Endothelial cell (in vitro differentiated cells): ENCODE data around the gene NFATC3. TPM values are rescaled to one million over a fixed set of nuclear protein-coding genes. Genes with fewer than 3 reads are reported as not detected.

Experiments used
- DNase-seq: peaks from one replicate; pipeline ENCODE4 v3.0.0; 2021; ENCODE audit warnings: low spot score
- H3K27ac Mint-ChIP-seq: one replicate; pipeline ENCODE4 v1.8.0; 2021; ENCODE audit warnings: mixed read lengths, inconsistent platforms; ENCODE audit not compliant: unreplicated experiment
- H3K27me3 Mint-ChIP-seq: one replicate; pipeline ENCODE4 v1.8.0; 2021; ENCODE audit warnings: mild to moderate bottlenecking, moderate library complexity, mixed read lengths, inconsistent platforms; ENCODE audit not compliant: unreplicated experiment
- H3K36me3 Mint-ChIP-seq: one replicate; pipeline ENCODE4 v1.8.0; 2021; ENCODE audit warnings: mild to moderate bottlenecking, low read depth, mixed read lengths, inconsistent platforms; ENCODE audit not compliant: unreplicated experiment
- H3K4me1 Mint-ChIP-seq: one replicate; pipeline ENCODE4 v1.8.0; 2021; ENCODE audit warnings: mild to moderate bottlenecking, mixed read lengths, inconsistent platforms; ENCODE audit not compliant: unreplicated experiment
- H3K4me3 Mint-ChIP-seq: one replicate; pipeline ENCODE4 v1.8.0; 2021; ENCODE audit warnings: mild to moderate bottlenecking, mixed read lengths, inconsistent platforms; ENCODE audit not compliant: unreplicated experiment
- H3K9me3 Mint-ChIP-seq: one replicate; pipeline ENCODE4 v1.8.0; 2021; ENCODE audit warnings: mixed read lengths, inconsistent platforms; ENCODE audit not compliant: unreplicated experiment
- CTCF ChIP-seq: fragments of 200-600 bp; sonication (generic); IDR thresholded peaks from one replicate; pipeline ENCODE4 v1.5.0; 2021; ENCODE audit warnings: antibody characterized with exemption; ENCODE audit not compliant: unreplicated experiment
- total RNA-seq: library from RNA; stranded (reverse); fragmentation: NEBNext Ultra II Directional; extraction: Animal tissue kit (Norgen Biotek cat#: 25700); gene quantifications from one replicate; pipeline ENCODE4 v1.2.1, GENCODE V29; 2021; ENCODE audit not compliant: unreplicated experiment

The NFATC3 gene
- total RNA-seq, 1 donor from 2014 or later = 38.4 TPM

GRCh38 chr16:68235108-68235886 lies 150.1 kb downstream of the NFATC3 start:
- Mint-ChIP-seq H3K9me3 (no peaks in the 10 kb centered on the region), H3K4me3 (no peak overlapping the region), H3K27ac (no peak overlapping the region), H3K4me1 (peaks cover 20% of the 10 kb centered on the region), H3K27me3 (peaks cover 31% of the 10 kb centered on the region), H3K36me3 (no peaks in the 10 kb centered on the region)
- TF ChIP-seq CTCF = no peak
- DNase-seq = no peak

GRCh38 chr16:68235887-68236136 lies 150.6 kb downstream of the NFATC3 start, which contains the start of gene ESRP2:
TSS of gene ESRP2 (minus strand) at chr16:68236127. CDS start at chr16:68236045, 82 bp downstream.
- H3K36me3 Mint-ChIP-seq = no peaks in the 10 kb centered on the region
- peak within 1 kb of the TSS; percentile 48 for H3K27ac Mint-ChIP-seq
- TF ChIP-seq CTCF = no peak
- peak within 1 kb of the TSS; percentile 82 for H3K4me3 Mint-ChIP-seq
- peaks cover 28% of the 10 kb centered on the region for H3K27me3 Mint-ChIP-seq
- no peak for DNase-seq
- H3K9me3 Mint-ChIP-seq = no peaks in the 10 kb centered on the region
- peaks cover 20% of the 10 kb centered on the region for H3K4me1 Mint-ChIP-seq

- Mint-ChIP-seq H3K9me3 (no peaks in the 10 kb centered on the region), H3K4me3 (peak overlapping the region; percentile 82), H3K27ac (peak overlapping the region; percentile 48), H3K4me1 (peaks cover 20% of the 10 kb centered on the region), H3K36me3 (no peaks in the 10 kb centered on the region), H3K27me3 (peaks cover 25% of the 10 kb centered on the region)
- DNase-seq = peak; percentile 24
- TF ChIP-seq CTCF = no peak
These were observed 151.1 kb downstream of the NFATC3 start for GRCh38 chr16:68236137-68236825.

- peak overlapping the region; percentile 48 for H3K27ac Mint-ChIP-seq
- peaks cover 23% of the 10 kb centered on the region for H3K27me3 Mint-ChIP-seq
- no peak for DNase-seq
- no peaks in the 10 kb centered on the region for H3K36me3 Mint-ChIP-seq
- no peak for TF ChIP-seq CTCF
- H3K9me3 Mint-ChIP-seq = no peaks in the 10 kb centered on the region
- H3K4me1 Mint-ChIP-seq = peaks cover 20% of the 10 kb centered on the region
- H3K4me3 Mint-ChIP-seq = peak overlapping the region; percentile 82
These were observed 151.7 kb downstream of the NFATC3 start for GRCh38 chr16:68236826-68237242.
